ENCODE data around the gene NUP62. TPM values are rescaled to one million over a fixed set of nuclear protein-coding genes. Genes with fewer than 3 reads are reported as not detected.
A peak's percentile ranks its signal among the peaks of the same experiment; 100 is the strongest.

NUP62 gene
- total RNA-seq, 1 donor from 2014 or later, result 88.8 TPM

DNA sequence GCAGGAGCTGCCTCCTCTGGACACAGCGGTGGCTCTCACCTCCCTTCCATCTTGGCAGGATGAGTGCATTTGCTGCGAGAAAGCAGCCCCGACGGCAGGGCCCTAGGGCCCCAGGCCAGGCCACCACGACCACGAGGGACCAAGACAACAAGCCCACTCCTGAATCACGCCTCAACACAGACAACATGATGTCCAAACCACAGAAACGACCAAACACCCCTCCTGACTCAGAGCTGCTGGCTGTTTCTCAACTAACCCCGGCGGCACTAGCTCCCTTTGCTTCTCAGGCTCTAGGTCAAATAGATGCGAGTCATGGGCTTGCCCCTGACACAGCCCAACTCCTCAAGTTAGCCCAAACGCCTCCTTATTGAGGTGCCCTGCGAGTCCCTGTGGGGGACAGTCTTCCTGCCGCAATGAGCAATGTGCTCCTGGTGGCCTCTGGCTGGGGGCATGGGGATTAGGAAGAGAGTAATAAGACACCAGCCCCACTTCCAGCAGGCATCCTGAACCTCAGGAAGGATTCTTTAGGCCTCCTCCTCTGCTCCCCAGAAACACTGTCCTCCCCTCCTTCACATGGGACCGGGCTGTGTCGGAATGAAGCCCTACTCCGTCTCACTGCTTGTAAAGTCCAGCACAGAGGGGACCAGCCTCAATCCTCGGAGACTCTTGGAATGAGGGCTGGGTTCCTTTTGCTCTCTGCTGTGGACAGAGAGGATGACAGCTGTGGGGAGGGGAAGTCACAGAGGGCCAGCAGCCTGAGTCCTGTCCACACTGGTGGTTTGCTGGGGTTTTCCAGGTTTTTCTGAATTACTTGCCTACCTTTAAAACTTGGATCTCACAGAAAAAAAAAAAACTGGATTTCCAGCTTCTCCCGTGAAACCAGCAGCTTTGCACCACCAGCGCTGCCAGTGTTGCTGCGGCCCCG lies 7.2 kb downstream of the NUP62 start:
- no peaks in the 10 kb centered on the region for H3K9me3 Mint-ChIP-seq
- peaks cover 9% of the 10 kb centered on the region for H3K36me3 Mint-ChIP-seq
- no peak overlapping the region for H3K27ac Mint-ChIP-seq
- DNase-seq (ENCODE audit: extremely low spot score, unreplicated experiment), result no peak
- peaks cover 10% of the 10 kb centered on the region for H3K4me1 Mint-ChIP-seq (ENCODE audit: unreplicated experiment)
- no peaks in the 10 kb centered on the region for H3K27me3 Mint-ChIP-seq
- no peak overlapping the region for H3K4me3 Mint-ChIP-seq
- TF ChIP-seq, protein P1, sequence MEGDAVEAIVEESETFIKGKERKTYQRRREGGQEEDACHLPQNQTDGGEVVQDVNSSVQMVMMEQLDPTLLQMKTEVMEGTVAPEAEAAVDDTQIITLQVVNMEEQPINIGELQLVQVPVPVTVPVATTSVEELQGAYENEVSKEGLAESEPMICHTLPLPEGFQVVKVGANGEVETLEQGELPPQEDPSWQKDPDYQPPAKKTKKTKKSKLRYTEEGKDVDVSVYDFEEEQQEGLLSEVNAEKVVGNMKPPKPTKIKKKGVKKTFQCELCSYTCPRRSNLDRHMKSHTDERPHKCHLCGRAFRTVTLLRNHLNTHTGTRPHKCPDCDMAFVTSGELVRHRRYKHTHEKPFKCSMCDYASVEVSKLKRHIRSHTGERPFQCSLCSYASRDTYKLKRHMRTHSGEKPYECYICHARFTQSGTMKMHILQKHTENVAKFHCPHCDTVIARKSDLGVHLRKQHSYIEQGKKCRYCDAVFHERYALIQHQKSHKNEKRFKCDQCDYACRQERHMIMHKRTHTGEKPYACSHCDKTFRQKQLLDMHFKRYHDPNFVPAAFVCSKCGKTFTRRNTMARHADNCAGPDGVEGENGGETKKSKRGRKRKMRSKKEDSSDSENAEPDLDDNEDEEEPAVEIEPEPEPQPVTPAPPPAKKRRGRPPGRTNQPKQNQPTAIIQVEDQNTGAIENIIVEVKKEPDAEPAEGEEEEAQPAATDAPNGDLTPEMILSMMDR (conservative IDR thresholded peaks at IDR 0.05), result no peak

DNA sequence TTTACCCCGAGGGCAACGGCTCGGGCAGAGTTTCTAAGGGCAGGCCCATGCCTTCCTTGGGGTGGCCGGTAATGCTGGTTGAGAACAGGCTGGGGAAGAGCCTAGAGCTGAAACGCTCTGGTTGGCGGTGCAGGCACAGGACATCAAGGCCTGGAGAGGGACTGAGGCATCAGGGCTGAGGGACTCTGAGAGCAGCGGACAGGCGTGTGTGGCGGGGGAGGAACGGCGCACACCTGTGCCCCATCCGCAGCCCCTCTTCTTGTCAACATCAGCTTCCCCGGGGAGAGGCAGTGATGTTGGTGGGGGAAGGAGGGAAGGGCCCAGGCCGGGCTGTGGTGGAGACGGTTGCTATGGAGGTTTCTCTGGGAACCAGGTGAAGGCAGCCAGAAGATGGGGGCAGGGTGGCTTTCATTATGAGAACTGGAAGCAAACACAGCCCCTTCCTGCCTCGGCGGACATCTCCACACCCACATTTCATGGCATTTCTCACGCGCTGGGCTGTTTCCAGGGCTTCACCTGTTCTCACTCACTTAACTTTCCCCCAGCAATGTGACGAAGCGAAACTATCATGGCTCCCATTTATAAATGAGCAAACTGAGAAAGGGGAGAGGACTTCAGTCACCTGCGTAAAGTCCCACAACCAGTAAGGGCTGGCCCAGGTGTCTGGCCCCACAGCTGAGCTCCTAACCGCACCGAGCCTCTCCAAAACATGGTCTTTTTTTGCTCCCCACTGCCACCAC lies 8.5 kb downstream of the NUP62 start:
- H3K9me3 Mint-ChIP-seq, result no peaks in the 10 kb centered on the region
- H3K36me3 Mint-ChIP-seq, result peaks cover 15% of the 10 kb centered on the region
- H3K27me3 Mint-ChIP-seq, result no peaks in the 10 kb centered on the region
- H3K4me3 Mint-ChIP-seq, result no peak overlapping the region
- H3K4me1 Mint-ChIP-seq (ENCODE audit: unreplicated experiment), result peaks cover 15% of the 10 kb centered on the region
- TF ChIP-seq, protein P1 (conservative IDR thresholded peaks at IDR 0.05), result no peak
- peak overlapping the region; percentile 72 for H3K27ac Mint-ChIP-seq
- DNase-seq (ENCODE audit: extremely low spot score, unreplicated experiment), result no peak

DNA sequence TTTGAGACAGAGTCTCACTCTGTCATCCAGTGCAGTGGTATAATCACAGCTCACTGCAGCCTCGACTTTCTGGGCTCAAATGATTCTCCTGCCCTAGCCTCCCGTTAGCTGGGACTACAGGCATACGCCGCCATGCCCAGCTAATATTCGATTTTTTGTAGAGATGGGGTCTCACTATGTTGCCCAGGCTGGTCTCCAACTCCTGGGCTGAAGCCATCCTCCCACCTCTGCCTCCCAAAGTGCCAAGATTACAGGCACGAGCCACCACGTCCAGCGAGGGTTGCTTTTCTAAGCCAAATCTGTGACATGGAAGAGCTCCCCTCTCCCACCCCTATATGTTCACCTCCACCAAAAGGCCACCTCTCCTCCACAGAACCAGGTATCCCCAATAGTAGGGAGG lies 11.2 kb downstream of the NUP62 start:
- peaks cover 26% of the 10 kb centered on the region for H3K4me1 Mint-ChIP-seq (ENCODE audit: unreplicated experiment)
- H3K27me3 Mint-ChIP-seq, result no peaks in the 10 kb centered on the region
- H3K4me3 Mint-ChIP-seq, result no peak overlapping the region
- peak overlapping the region; percentile 39 for H3K27ac Mint-ChIP-seq
- peaks cover 4% of the 10 kb centered on the region for H3K9me3 Mint-ChIP-seq
- peaks cover 34% of the 10 kb centered on the region for H3K36me3 Mint-ChIP-seq
- TF ChIP-seq, protein P1 (conservative IDR thresholded peaks at IDR 0.05), result no peak
- DNase-seq (ENCODE audit: extremely low spot score, unreplicated experiment), result no peak

DNA sequence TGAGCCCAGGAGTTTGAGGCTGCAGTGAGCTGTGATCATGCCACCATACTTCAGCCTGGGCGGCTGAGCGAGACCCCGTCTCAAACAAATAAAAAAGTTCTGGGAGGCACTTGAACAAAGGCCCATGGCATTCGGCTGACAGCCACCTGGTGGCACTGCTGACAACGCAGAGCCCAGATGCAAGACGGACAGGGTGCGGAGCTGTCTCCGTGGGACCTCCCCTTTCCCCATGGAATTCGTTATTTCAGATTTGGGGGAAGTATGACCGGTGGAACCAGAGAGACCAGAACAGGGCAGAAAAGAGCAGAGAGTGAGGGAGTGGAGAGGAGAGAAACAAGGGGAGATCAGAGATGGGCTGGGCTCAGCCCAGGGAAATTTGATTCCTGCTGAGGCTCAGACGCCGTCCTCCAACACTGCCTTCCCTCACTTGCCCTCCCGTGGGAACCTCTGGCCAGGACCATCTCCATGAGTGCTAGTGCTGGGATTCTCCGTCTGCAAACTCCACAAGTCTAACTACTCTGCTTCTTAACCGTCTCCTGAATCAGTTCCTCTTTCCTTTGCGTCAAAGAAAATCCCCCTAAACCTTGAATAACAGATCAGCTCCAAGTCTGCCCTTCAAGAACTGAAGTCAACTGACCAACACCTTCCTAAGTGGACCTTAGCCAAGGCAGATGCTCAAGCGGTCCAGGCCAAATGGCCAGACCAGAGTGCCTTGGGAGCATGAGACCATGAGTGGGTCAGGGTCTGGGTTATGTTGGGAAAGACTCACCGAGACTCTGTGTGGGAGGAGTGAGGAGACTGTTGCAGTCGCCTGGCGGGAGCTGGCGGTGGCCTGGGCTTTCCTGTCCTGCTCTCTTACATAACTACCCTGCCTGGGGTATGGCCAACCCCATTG lies 12.2 kb downstream of the NUP62 start:
- Mint-ChIP-seq H3K27ac (peak overlapping the region; percentile 76), H3K4me1 (ENCODE audit: unreplicated experiment) (peaks cover 29% of the 10 kb centered on the region), H3K4me3 (peak overlapping the region; percentile 78), H3K27me3 (no peaks in the 10 kb centered on the region), H3K9me3 (peaks cover 4% of the 10 kb centered on the region), H3K36me3 (peaks cover 38% of the 10 kb centered on the region)
- TF ChIP-seq, protein P1 (conservative IDR thresholded peaks at IDR 0.05), result peak; percentile 52
- DNase-seq (ENCODE audit: extremely low spot score, unreplicated experiment), result no peak

DNA sequence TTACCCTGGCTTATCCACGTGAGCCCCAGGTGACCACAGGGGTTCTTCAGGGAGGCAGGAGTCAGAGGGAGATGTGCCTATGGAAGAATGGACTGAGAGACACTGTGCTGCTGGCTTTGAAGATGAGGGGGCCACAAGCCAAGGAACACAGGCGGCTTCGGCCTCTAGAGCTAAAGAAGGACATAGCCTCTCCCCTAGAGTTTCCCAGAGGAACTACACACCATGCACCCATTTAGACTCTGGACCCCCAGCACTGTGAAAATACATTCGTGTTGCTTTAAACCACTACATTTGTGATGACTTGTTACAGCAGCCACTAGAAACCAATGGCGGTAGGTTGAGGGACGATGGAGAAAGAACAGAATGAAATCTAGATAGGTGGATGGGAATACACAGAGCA lies 14.0 kb downstream of the NUP62 start:
- H3K4me1 Mint-ChIP-seq (ENCODE audit: unreplicated experiment), result peaks cover 35% of the 10 kb centered on the region
- H3K27ac Mint-ChIP-seq, result no peak overlapping the region
- H3K4me3 Mint-ChIP-seq, result no peak overlapping the region
- peaks cover 4% of the 10 kb centered on the region for H3K9me3 Mint-ChIP-seq
- H3K36me3 Mint-ChIP-seq, result peaks cover 39% of the 10 kb centered on the region
- TF ChIP-seq, protein P1 (conservative IDR thresholded peaks at IDR 0.05), result peak; percentile 49
- no peak for DNase-seq (ENCODE audit: extremely low spot score, unreplicated experiment)
- no peaks in the 10 kb centered on the region for H3K27me3 Mint-ChIP-seq

Data from type B pancreatic cell (in vitro differentiated cells).